Stimulated activated naive B cell treated with anti-CD40 and anti-IgM and Interleukin-4, amounts not matched to agents 10 μg/mL and 1 μg/mL and 100 μg/mL, for 72 hours (primary cell): Measurements from ENCODE around the gene MPL.

Experiments
- ATAC-seq, 2 donors: fragments of 150-1000 bp; cut with Tn5 transposase; replicated peaks; 2 replicates each; pipeline ENCODE4 v1.10.0; 2021; ENCODE audit warnings: moderate library complexity in 1 of 2
- DNase-seq: peaks from one replicate; pipeline ENCODE4 v3.0.0; 2021
- H3K27ac Mint-ChIP-seq: one replicate; pipeline ENCODE4 v1.8.0; 2022; ENCODE audit warnings: mild to moderate bottlenecking, mixed read lengths
- H3K27me3 Mint-ChIP-seq, 2 donors: one replicate each; pipeline ENCODE4 v1.8.0; 2022; ENCODE audit warnings: mixed read lengths in 2 of 2
- H3K36me3 Mint-ChIP-seq, 2 donors: one replicate each; pipeline ENCODE4 v1.8.0; 2022; ENCODE audit warnings: mixed read lengths in 2 of 2, mild to moderate bottlenecking in 1 of 2
- H3K4me1 Mint-ChIP-seq, 2 donors: one replicate each; pipeline ENCODE4 v1.8.0; 2022; ENCODE audit warnings: mixed read lengths in 2 of 2, mild to moderate bottlenecking in 1 of 2
- H3K4me3 Mint-ChIP-seq, 2 donors: one replicate each; pipeline ENCODE4 v1.8.0; 2022; ENCODE audit warnings: mild to moderate bottlenecking in 2 of 2, mixed read lengths in 2 of 2, moderate library complexity in 1 of 2
- H3K9me3 Mint-ChIP-seq, 2 donors: one replicate each; pipeline ENCODE4 v1.8.0; 2022; ENCODE audit warnings: mixed read lengths in 2 of 2, mild to moderate bottlenecking in 1 of 2

MPL gene

GRCh38 chr1:43402089-43402865 lies 64.7 kb downstream of the MPL start:
- Mint-ChIP-seq H3K4me3 (no peak overlapping the region), H3K27ac (peak overlapping the region; percentile 7), H3K27me3 (no peaks in the 10 kb centered on the region), H3K36me3 (peaks cover 32 to 57% of the 10 kb centered on the region in 2 donors), H3K9me3 (no peaks in the 10 kb centered on the region), H3K4me1 (peaks cover 13 to 16% of the 10 kb centered on the region in 2 donors)
- no peak for ATAC-seq
- no peak for DNase-seq
